Fibroblast of mammary gland (primary cell): ENCODE data around the gene ASTN2.
"Not testable (repeated sequence)": the region's sequence is repeated elsewhere in the genome, so short reads cannot be mapped to it uniquely, and the experiment has no call there.

ENCODE experiments used
- DNase-seq: peaks from one replicate; pipeline ENCODE4 v3.0.0-alpha.2; 2010; ENCODE audit warnings: low read depth
- H3K4me3 ChIP-seq: 2 replicates; pipeline ENCODE4 v1.5.1; 2011; ENCODE audit warnings: low read depth, mild to moderate bottlenecking, low read length, moderate library complexity; ENCODE audit not compliant: control insufficient read depth
- TF ChIP-seq, protein P1 (sequence below): conservative IDR thresholded peaks from 2 replicates; pipeline ENCODE4 v1.5.1; 2011; ENCODE audit warnings: low read depth, low read length, inconsistent platforms; ENCODE audit not compliant: control insufficient read depth, insufficient read depth

The ASTN2 gene

GRCh38 chr9:116901260-116901659 lies 513.6 kb downstream of the ASTN2 start:
- H3K4me3 ChIP-seq, result no peak overlapping the region
- DNase-seq, result no peak
- TF ChIP-seq, protein P1, sequence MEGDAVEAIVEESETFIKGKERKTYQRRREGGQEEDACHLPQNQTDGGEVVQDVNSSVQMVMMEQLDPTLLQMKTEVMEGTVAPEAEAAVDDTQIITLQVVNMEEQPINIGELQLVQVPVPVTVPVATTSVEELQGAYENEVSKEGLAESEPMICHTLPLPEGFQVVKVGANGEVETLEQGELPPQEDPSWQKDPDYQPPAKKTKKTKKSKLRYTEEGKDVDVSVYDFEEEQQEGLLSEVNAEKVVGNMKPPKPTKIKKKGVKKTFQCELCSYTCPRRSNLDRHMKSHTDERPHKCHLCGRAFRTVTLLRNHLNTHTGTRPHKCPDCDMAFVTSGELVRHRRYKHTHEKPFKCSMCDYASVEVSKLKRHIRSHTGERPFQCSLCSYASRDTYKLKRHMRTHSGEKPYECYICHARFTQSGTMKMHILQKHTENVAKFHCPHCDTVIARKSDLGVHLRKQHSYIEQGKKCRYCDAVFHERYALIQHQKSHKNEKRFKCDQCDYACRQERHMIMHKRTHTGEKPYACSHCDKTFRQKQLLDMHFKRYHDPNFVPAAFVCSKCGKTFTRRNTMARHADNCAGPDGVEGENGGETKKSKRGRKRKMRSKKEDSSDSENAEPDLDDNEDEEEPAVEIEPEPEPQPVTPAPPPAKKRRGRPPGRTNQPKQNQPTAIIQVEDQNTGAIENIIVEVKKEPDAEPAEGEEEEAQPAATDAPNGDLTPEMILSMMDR, result no peak

- no peak overlapping the region for H3K4me3 ChIP-seq
- no peak for DNase-seq
- TF ChIP-seq, protein P1, result no peak
Measured at GRCh38 chr9:116900543-116900942, 514.3 kb downstream of the ASTN2 start.

- DNase-seq, result no peak
- no peak overlapping the region for H3K4me3 ChIP-seq
- TF ChIP-seq, protein P1, result no peak
Measured at GRCh38 chr9:116900007-116900367, 514.9 kb downstream of the ASTN2 start.

DNA sequence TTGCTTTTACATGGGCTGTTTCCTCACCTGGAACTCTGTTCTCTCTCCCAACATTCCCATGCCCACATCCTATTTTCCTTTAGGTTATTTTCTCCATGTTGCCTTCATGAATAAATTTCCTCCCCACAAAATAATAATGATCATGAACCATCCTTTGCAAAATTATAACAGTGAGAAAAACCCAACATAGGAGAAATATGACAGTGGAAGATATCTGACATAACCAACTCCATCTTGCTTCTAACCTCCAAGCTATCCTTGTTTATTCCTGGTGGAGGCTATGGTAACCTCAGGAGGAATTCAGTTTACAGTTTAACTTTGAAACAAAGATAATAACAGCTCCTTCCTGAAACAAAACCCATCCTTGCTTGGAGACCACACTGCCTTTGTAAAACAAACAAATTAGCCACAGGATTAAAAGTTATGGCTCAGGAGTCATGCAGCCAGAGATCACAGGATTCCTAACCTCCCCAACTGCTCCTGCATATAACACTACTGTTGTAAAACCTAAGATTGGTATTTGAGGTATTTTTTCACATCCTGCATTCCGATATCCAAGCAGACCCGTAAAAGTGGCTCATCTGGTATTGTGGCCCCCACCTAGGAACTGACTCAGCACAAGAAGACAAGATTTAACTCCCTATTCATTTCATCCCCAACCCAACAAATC lies 515.4 kb downstream of the ASTN2 start:
- TF ChIP-seq, protein P1, result no peak
- DNase-seq, result no peak

GRCh38 chr9:116898131-116898530 lies 516.7 kb downstream of the ASTN2 start:
- H3K4me3 ChIP-seq, DNase-seq: not testable (repeated sequence)

More for the DNA sequence above, 515.4 kb downstream of the ASTN2 start:
- H3K4me3 ChIP-seq, result no peak overlapping the region

GRCh38 chr9:116897201-116897600 lies 517.7 kb downstream of the ASTN2 start:
- TF ChIP-seq, protein P1, result no peak
- no peak overlapping the region for H3K4me3 ChIP-seq
- no peak for DNase-seq

- no peak overlapping the region for H3K4me3 ChIP-seq
- TF ChIP-seq, protein P1, result no peak
- DNase-seq, result no peak
Measured at GRCh38 chr9:116895961-116896360, 518.9 kb downstream of the ASTN2 start.
